Muscle layer of colon (tissue), 2 donors: ENCODE measurements around the gene RPRD1B.
A peak's percentile ranks its signal among the peaks of the same experiment; 100 is the strongest.

Experiments used
- H3K27ac ChIP-seq: one replicate; pipeline ENCODE4 v1.7.0; 2013; ENCODE audit warnings: low read depth, mild to moderate bottlenecking, low read length, moderate library complexity
- H3K27me3 ChIP-seq, 2 donors: one replicate each; pipeline ENCODE4 v1.7.0; 2013; ENCODE audit warnings: low read length in 2 of 2, mild to moderate bottlenecking in 2 of 2; ENCODE audit not compliant: insufficient read depth in 2 of 2, control insufficient read depth in 1 of 2
- H3K36me3 ChIP-seq: one replicate; pipeline ENCODE4 v1.7.0; 2013; ENCODE audit warnings: mild to moderate bottlenecking, low read length; ENCODE audit not compliant: insufficient read depth
- H3K4me1 ChIP-seq: one replicate; pipeline ENCODE4 v1.7.0; 2013; ENCODE audit warnings: mild to moderate bottlenecking, low read length; ENCODE audit not compliant: insufficient read depth
- H3K4me3 ChIP-seq, 2 donors: one replicate each; pipeline ENCODE4 v1.7.0; 2013; ENCODE audit warnings: low read length in 2 of 2, low read depth in 1 of 2, mild to moderate bottlenecking in 1 of 2, moderate library complexity in 1 of 2
- H3K9ac ChIP-seq: one replicate; pipeline ENCODE4 v1.7.0; 2013; ENCODE audit warnings: low read length
- H3K9me3 ChIP-seq: one replicate; pipeline ENCODE4 v1.7.0; 2013; ENCODE audit warnings: mild to moderate bottlenecking, low read length
- donor health status: abdominal sarcoma.
- donor health status: Adenocarcinoma of cecum.

RPRD1B gene, protein sequence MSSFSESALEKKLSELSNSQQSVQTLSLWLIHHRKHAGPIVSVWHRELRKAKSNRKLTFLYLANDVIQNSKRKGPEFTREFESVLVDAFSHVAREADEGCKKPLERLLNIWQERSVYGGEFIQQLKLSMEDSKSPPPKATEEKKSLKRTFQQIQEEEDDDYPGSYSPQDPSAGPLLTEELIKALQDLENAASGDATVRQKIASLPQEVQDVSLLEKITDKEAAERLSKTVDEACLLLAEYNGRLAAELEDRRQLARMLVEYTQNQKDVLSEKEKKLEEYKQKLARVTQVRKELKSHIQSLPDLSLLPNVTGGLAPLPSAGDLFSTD

GRCh38 chr20:38033330-38034107 is at the start of gene RPRD1B, which contains the start of gene TTI1:
TSS of gene RPRD1B (plus strand) at chr20:38033746. CDS start at chr20:38033948, 202 bp downstream.
TSS of gene TTI1 (minus strand) at chr20:38033456. CDS start at chr20:38013816, 19,640 bp downstream.
- H3K4me3 ChIP-seq, result peak within 1 kb of the TSS; percentile 72 to 90
- peak within 1 kb of the TSS; percentile 94 for H3K9ac ChIP-seq
- no peaks in the 10 kb centered on the region for H3K27me3 ChIP-seq
- H3K4me1 ChIP-seq, result peaks cover 40% of the 10 kb centered on the region
- H3K9me3 ChIP-seq, result no peaks in the 10 kb centered on the region
- H3K27ac ChIP-seq, result peak within 1 kb of the TSS; percentile 87
- peaks cover 9% of the 10 kb centered on the region for H3K36me3 ChIP-seq

DNA sequence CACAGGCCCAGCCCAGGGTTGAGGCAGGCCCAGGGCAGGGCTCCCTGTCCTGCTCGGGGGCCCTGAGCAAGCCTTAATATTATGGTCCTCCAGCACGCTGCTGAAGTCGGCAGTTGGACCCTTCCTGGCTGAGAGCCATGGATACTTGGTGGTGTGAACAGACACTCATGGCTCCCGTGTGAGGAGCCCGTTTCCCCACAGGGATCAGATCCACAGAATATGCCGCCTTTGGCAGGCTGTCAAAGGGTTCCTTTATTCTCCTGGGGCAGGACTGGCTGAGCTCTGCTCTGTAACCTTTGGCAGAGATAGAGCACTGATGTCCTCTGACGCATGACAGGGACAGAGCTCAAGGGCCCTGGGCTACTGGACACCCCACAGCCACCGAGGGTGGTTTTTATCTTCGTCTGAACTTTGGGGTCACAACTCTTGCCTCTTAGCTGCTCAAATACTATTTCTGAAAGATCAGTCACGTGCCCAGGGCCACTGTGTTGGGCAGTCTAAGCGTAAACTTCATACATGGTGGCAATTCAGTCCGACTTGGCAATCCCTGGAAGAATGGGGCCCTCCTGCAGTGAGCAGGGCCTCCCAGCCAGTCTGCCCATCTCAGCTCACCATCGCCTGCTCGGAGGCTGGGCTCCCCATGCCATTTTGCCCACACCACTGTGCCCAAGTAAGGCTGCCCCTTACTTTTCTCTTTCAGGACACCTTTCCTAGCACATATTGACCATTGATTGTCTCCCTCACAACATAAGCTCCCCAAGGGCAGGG is 49.3 kb upstream of the RPRD1B start:
- Histone ChIP-seq H3K4me3 (no peak overlapping the region), H3K36me3 (peaks cover 12% of the 10 kb centered on the region), H3K27ac (no peak overlapping the region), H3K27me3 (no peaks in the 10 kb centered on the region), H3K4me1 (peaks cover 13% of the 10 kb centered on the region), H3K9ac (no peak overlapping the region), H3K9me3 (no peaks in the 10 kb centered on the region)

DNA sequence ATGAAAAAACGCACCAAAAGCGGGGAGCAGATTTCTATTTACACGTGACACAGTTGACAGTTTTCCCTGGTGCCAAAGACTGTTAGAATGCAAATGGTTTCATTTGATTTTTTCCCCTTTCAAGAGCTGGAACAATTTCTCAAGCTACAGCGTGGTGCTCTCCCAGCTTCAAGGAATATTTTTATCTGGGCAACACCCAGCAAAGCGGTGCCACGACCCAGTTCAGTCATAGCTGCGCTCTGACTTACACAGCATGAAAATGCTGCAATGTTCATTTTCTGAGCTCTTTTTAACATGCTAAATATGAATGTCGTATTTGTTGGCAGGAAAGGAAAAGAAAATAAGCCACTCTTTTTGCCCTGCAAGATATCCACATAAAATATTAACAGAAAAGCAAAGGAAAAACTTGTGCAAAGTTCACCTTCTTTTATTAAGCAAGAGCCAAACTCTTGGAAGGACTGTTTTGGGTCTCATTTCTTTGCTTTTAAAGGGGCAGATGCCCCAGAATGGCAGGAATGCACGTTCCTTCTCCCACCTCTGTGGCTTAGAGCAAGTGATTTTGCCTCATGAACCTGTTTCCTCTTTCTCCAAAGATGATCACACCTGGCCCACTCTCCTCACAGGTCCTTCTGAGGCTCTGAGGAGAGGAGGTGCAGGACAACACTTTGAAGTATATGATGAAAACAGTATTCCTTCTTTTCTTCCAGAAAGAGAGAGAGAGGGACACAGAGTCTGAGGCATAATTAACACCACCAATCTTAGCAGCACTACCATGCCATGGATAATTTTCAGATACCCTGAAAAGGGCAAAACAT is 47.3 kb upstream of the RPRD1B start:
- Histone ChIP-seq H3K9ac (no peak overlapping the region), H3K36me3 (peaks cover 8% of the 10 kb centered on the region), H3K27ac (peak overlapping the region; percentile 24), H3K4me1 (peaks cover 13% of the 10 kb centered on the region), H3K9me3 (no peaks in the 10 kb centered on the region), H3K4me3 (no peak overlapping the region), H3K27me3 (no peaks in the 10 kb centered on the region)

GRCh38 chr20:37986873-37987601 is 46.5 kb upstream of the RPRD1B start:
- Histone ChIP-seq H3K9ac (no peak overlapping the region), H3K4me1 (peaks cover 13% of the 10 kb centered on the region), H3K36me3 (peaks cover 7% of the 10 kb centered on the region)

GRCh38 chr20:37987602-37988290 is 45.8 kb upstream of the RPRD1B start:
- Histone ChIP-seq H3K27ac (peak overlapping the region; percentile 2), H3K27me3 (no peaks in the 10 kb centered on the region), H3K9me3 (no peaks in the 10 kb centered on the region), H3K36me3 (peaks cover 7% of the 10 kb centered on the region), H3K4me3 (no peak overlapping the region), H3K9ac (no peak overlapping the region), H3K4me1 (peaks cover 15% of the 10 kb centered on the region)

More at GRCh38 chr20:37986873-37987601, 46.5 kb upstream of the RPRD1B start:
- Histone ChIP-seq H3K27me3 (no peaks in the 10 kb centered on the region), H3K9me3 (no peaks in the 10 kb centered on the region), H3K4me3 (no peak overlapping the region), H3K27ac (peak overlapping the region; percentile 24)

DNA sequence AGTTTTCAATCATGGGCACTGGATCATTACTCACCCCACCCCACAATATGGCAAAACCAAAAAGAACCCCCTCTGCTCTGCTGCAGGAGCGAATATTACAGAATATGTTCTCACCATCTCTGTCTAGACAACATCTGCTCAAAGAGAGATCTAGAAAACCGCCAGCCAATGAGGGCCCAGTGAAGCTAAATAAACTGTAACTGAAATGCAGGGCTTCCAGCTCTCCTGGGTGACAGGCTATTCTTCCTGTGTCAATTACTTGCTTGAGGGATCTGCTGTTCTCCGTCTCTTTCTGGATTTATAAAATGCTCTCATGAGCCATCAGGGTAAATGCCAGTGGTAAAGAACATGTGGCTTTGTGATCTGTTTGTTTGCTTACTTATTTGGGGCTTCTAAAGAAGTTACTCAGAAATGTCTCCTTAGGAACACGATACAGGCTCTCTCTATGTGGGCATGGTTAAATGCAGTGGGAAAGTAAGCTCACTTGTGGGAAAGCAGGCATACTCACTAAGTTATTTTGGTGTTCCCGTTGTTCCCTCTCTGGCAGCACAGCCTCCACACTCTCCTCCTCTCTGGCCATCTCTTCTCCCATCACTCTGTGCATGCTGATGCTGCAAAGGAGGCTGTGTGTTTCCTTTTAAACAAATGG is 45.1 kb upstream of the RPRD1B start:
- H3K36me3 ChIP-seq, result peaks cover 7% of the 10 kb centered on the region
- no peaks in the 10 kb centered on the region for H3K27me3 ChIP-seq
- no peaks in the 10 kb centered on the region for H3K9me3 ChIP-seq
- no peak overlapping the region for H3K27ac ChIP-seq
- H3K4me3 ChIP-seq, result no peak overlapping the region
- H3K4me1 ChIP-seq, result peaks cover 18% of the 10 kb centered on the region
- H3K9ac ChIP-seq, result no peak overlapping the region

- Histone ChIP-seq H3K9ac (no peak overlapping the region), H3K4me1 (peaks cover 18% of the 10 kb centered on the region), H3K36me3 (peaks cover 10% of the 10 kb centered on the region), H3K9me3 (no peaks in the 10 kb centered on the region), H3K4me3 (no peak overlapping the region), H3K27ac (no peak overlapping the region), H3K27me3 (no peaks in the 10 kb centered on the region)
Observed at GRCh38 chr20:37989601-37990295, 43.8 kb upstream of the RPRD1B start.

GRCh38 chr20:37990571-37991151 is 42.9 kb upstream of the RPRD1B start:
- no peak overlapping the region for H3K4me3 ChIP-seq
- H3K4me1 ChIP-seq, result peaks cover 18% of the 10 kb centered on the region
- no peak overlapping the region for H3K27ac ChIP-seq
- H3K27me3 ChIP-seq, result no peaks in the 10 kb centered on the region
- peaks cover 14% of the 10 kb centered on the region for H3K36me3 ChIP-seq
- no peaks in the 10 kb centered on the region for H3K9me3 ChIP-seq
- H3K9ac ChIP-seq, result no peak overlapping the region
